AG04449 (cell line): ENCODE measurements around the gene SALL1.

Experiments
- CTCF ChIA-PET: fragments of 350-600 bp; formaldehyde crosslinking; extraction: SDS; loops from one replicate; lab custom pipeline; 2021; ENCODE audit warnings: antibody characterized with exemption; lab: Yijun Ruan, JAX
- POLR2A ChIA-PET: fragments of 400-600, 350-600 bp; formaldehyde crosslinking; extraction: SDS; loops from one replicate; lab custom pipeline; 2020; ENCODE audit warnings: antibody characterized with exemption, inconsistent platforms; lab: Yijun Ruan, JAX
- DNase-seq: peaks from one replicate; pipeline ENCODE4 v3.0.0-alpha.2; 2010; ENCODE audit warnings: low read depth, low spot score
- H3K4me3 ChIP-seq: 2 replicates; pipeline ENCODE4 v1.5.1; 2011; ENCODE audit warnings: low read depth, mild to moderate bottlenecking, control low read depth, low read length
- TF ChIP-seq, protein P1 (sequence below): IDR thresholded peaks from one replicate; pipeline ENCODE4 v1.5.1; 2011; ENCODE audit warnings: mild to moderate bottlenecking, moderate library complexity, low read length, control low read depth, inconsistent platforms; ENCODE audit not compliant: insufficient read depth; ENCODE audit errors: missing control alignments

Gene SALL1

DNA sequence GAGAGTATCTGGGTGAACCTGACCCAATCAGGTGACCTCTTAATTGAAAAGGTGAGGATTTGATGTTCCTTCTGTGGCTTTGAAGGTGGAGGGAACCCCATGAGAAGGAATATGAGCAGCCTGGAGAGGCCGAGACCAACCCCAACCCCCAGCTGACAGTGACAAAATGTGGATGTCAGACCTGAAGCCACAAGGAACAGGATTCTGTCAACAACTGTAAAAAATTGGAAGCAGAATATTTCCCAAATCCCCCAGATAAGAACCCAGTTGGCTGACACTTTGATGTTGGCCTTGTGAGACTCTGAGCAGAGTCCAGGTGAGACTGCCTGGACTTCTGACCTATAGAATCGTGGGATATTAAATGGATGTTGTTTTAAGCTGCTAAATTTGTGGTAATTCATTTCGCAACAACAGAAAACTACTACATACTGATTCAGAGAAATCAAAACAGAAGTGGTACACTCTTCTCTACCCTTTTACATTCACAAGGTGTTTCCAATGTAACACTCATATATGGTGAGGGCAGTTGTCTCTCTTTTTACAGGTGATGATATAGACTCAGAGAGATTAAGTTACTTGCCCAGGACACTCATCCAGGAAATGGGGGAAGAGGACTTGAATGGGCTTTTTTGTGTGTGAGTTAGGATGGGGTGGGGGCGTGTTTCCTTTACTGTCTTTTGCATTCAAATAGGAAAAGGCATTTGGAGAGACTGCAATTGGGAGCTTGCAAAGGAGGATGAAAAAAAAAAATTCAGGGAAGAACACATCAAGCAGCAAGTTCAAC is 29.8 kb upstream of the SALL1 start:
- no peak overlapping the region for H3K4me3 ChIP-seq
- TF ChIP-seq, protein P1, sequence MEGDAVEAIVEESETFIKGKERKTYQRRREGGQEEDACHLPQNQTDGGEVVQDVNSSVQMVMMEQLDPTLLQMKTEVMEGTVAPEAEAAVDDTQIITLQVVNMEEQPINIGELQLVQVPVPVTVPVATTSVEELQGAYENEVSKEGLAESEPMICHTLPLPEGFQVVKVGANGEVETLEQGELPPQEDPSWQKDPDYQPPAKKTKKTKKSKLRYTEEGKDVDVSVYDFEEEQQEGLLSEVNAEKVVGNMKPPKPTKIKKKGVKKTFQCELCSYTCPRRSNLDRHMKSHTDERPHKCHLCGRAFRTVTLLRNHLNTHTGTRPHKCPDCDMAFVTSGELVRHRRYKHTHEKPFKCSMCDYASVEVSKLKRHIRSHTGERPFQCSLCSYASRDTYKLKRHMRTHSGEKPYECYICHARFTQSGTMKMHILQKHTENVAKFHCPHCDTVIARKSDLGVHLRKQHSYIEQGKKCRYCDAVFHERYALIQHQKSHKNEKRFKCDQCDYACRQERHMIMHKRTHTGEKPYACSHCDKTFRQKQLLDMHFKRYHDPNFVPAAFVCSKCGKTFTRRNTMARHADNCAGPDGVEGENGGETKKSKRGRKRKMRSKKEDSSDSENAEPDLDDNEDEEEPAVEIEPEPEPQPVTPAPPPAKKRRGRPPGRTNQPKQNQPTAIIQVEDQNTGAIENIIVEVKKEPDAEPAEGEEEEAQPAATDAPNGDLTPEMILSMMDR = no peak
- no peak for DNase-seq
- ChIA-PET CTCF (no interaction called here), POLR2A (no interaction called here)

DNA sequence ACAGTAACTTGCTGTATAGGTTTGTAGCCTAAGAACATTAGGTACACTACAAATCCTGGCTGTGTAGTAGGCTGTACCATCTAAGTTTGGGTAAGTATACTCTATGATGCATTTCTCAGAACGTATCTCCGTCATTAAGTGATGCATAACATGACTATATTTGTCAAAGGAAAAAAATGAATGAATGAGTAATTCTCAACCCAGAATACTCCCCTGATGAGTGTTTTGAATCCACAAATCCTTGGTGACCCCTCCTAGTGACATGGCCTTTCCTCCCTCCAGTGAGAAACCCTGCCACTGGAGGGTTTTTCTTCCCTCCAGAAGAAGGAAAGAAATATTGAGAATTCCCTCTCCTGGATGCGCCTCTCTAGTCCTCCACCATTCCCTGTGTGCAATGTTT is 24.0 kb upstream of the SALL1 start:
- ChIA-PET POLR2A (no interaction called here), CTCF (no interaction called here)
- TF ChIP-seq, protein P1 = no peak
- no peak overlapping the region for H3K4me3 ChIP-seq
- no peak for DNase-seq

DNA sequence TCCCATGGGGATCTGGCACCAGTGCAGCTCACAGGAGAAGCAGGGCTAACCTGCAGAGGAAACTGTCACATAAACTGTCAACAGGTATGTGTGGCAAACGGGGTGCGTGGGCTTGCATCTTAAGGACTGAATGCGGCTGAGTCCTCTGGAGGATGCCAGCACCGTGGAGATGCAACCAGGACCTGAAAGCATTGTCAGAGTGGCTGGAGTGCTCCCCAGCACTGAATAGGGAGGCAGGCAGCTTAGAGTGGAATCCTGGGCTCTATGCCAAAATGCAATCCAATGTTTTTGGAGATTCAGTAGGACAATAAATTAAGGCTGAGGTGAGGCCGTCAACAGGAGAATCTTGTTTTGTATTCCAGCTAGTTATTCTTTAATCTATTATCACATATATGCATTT is 21.3 kb upstream of the SALL1 start:
- POLR2A ChIA-PET = no interaction called here
- no peak overlapping the region for H3K4me3 ChIP-seq
- CTCF ChIA-PET = no interaction called here
- DNase-seq = no peak
- TF ChIP-seq, protein P1 = no peak

DNA sequence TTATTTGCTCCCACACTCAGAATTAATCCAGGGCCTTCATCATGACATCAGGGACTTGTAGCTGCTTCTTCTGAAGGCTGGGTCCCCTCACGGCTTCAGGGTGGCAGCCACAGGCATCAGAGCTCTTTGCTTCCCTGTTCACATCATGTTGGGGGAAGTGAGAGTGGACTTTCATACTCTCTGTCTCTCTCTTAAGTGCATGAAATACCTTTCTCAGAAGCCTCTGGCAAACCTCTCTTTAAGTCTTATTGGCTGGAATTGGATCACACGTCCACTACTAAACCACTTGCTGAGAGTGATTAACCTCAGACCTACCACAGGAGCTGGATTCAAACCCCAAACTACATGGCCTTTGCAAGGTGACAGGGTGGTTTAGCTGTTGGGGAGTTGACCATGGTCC is 17.7 kb upstream of the SALL1 start:
- POLR2A ChIA-PET = no interaction called here
- TF ChIP-seq, protein P1 = no peak
- CTCF ChIA-PET = no interaction called here

DNA sequence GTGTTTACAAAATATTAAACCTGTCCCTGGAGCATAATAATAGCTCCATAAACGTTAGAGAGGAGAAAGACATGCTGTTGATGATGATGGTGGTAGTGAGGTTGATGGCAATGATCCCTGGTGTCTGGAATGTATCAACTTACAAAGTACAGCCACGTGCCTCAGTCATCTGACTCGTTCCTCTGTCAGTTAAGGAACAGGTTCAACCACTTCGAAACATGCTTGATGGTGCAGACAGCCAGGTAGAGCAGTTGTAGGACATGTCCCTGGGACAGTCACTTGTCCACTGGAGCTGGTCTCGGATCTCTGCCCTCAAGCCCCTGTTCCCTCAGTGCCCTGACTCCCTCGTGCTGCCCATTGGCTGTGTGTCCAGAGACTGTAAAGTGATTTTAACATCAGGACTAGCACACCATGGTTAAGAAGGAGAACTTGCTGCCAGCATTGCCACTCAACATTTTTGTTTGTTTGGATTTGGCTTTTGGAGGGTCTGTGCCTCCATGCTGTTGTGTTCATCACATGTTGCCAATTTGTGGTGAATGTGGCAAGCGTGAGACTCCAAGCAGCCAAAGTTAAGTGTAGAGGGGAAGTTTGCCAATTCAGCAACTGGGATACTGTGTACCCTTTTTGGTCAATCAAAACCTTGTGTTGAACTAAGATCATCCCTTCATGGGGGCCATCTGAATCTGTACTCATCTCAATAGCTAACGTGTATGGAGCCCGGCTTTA is 16.3 kb upstream of the SALL1 start:
- POLR2A ChIA-PET = no interaction called here

More for the DNA sequence above, 17.7 kb upstream of the SALL1 start:
- DNase-seq = no peak
- H3K4me3 ChIP-seq = no peak overlapping the region

DNA sequence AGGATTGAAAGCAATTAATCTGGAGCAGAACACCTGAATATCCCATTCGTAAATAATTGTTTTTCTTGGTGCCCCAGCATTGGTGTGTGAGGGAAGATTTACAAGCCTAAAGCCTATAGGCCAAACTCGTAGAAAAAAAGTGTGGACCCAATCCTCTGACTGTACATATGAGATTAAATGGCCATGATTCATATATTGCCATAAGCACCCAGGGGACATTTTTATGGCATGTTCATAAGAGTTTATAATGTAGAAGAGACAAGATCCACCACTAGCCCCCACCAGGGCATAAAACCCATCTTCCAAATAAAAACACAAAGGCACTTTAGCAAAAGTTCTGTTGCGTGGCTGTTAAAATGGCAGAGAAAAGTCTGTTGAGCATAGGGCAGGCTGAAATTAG is 15.5 kb upstream of the SALL1 start:
- no peak overlapping the region for H3K4me3 ChIP-seq
- TF ChIP-seq, protein P1 = no peak
- POLR2A ChIA-PET = no interaction called here
- no peak for DNase-seq
- CTCF ChIA-PET = interaction anchor here (1.0 kb wide), 1 partner anchor 17 kb away, joined by 3 read pairs; no protein-coding TSS in a partner anchor

More for the DNA sequence above, 16.3 kb upstream of the SALL1 start:
- DNase-seq = no peak
- TF ChIP-seq, protein P1 = no peak
- no peak overlapping the region for H3K4me3 ChIP-seq
- CTCF ChIA-PET = no interaction called here
